Stimulated activated CD8-positive, alpha-beta memory T cell treated with anti-CD3 and anti-CD28 coated beads, Interleukin-12 subunit alpha, Interleukin-12 subunit beta, amount 100 ng/mL, for 4 hours (primary cell): Measurements from ENCODE around the gene ZNF143.
"Not testable (repeated sequence)": the region's sequence is repeated elsewhere in the genome, so short reads cannot be mapped to it uniquely, and the experiment has no call there.

Source experiments
- DNase-seq: peaks from one replicate; pipeline ENCODE4 v3.0.0-alpha.2; 2020; ENCODE audit warnings: low read depth

Gene ZNF143

DNA sequence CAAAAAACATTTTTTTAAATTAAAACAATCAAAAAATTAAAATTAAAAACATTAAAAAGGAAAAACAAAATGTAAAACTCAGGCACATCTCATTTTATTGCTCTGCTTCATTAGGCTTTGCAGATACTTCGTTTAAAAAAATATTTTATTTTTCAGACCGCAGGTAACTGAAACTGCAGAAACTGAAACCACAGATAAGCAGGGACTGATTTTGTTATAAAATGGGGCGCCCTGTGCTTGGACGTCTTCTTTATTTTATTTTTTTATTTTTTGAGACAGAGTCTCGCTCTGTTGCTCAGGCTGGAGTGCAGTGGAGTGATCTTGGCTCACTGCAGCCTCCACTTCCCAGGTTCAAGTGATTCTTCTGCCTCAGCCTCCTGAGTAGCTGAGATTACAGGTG lies 88.4 kb downstream of the ZNF143 start:
- not testable (repeated sequence) for DNase-seq

- no peak for DNase-seq
Measured at GRCh38 chr11:9550191-9550628, 89.4 kb downstream of the ZNF143 start.

DNA sequence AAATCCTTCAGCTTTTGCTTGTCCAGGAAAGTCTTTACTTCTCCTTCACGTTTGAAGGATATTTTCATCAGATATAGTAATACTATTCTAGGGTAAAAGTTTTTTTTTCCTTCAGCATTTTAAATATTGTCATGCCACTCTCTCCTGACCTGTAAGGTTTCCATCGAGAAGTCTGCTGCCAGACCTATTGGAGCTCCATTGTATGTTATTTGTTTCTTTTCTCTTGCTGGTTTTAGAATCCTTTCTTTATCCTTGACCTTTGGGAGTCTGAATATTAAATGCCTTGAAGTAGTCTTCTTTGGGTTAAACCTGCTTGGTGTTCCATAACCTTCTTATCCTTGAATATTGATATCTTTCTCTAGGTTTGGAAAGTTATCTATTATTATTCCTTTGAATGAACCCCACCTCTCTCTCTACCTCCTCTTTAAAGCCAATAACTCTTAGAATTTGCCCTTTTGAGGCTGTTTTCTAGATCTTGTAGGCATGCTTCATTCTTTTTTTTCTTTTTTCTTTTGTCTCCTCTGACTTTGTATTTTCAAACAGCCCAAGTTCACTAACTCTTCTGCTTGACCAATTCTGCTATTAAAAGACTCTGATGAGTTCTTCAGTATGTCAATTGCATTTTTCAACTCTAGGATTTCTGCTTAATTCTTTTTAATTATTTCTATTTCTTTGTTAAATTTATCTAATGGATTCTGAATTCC lies 100.6 kb downstream of the ZNF143 start:
- no peak for DNase-seq

DNA sequence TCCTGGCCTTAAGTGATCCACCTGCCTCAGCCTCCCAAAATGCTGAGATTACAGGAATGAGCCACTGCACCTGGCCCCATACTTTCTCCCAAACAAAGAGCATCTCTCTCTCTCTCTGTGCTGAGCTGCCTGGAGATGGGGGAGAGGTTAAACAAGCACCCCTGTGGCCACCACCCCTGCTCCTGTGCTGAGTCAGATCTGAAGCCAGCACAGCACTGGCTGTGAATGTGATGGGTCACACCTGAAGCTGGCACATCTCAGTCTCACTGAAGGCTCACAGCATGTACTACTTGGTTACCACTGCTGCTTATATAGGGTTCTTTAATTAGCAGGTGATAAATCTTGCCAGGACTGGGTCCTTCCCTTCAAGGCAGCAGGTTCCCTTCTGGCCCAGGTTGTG lies 101.9 kb downstream of the ZNF143 start:
- no peak for DNase-seq

DNA sequence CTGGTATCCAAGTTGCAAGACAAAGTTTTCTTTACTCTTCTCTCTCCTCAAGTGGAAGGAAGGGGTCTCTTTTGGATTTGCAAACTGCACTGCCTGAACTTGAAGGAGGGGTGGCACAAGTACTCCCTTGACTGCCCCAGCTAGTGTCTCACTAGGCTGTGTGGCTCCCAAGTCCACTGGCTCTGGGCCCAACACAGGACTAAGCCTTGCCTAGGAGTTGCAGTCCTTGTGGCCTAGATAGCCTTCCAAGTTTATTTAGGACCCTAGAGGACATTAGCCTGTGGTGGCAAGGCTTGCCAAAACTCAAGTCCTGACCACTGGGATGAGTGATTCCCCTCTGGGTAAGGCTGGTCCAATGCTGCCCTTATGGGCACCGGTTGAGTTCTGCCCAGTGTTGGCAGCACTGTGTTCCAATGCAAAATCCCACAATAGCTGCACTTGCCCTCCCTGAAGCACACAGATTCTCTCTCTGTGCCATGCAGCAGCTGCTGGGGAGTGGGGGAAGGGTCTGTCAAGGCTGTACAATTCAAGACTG lies 102.5 kb downstream of the ZNF143 start:
- no peak for DNase-seq

GRCh38 chr11:9565822-9566560 lies 105.2 kb downstream of the ZNF143 start:
- DNase-seq: no peak

- no peak for DNase-seq
Measured at GRCh38 chr11:9566561-9567063, 105.8 kb downstream of the ZNF143 start.

DNA sequence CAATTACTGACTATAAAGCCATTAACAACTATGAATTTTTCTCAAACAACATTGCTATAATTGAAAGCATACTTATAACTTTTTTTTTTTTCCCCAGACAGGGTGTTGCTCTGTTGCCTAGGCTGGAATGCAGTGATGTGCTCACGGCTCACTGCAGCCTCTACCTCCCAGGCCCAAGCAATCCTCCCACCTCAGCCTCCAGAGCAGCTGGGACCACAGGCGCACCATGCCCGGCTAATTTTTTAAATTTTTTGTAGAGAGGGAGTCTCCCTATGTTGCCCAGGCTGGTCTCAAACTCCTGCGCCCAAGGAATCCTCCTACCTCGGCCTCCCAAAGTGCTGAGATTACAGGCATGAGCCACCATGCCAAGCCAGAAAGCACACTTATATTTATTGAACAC lies 106.6 kb downstream of the ZNF143 start:
- DNase-seq: no peak

DNA sequence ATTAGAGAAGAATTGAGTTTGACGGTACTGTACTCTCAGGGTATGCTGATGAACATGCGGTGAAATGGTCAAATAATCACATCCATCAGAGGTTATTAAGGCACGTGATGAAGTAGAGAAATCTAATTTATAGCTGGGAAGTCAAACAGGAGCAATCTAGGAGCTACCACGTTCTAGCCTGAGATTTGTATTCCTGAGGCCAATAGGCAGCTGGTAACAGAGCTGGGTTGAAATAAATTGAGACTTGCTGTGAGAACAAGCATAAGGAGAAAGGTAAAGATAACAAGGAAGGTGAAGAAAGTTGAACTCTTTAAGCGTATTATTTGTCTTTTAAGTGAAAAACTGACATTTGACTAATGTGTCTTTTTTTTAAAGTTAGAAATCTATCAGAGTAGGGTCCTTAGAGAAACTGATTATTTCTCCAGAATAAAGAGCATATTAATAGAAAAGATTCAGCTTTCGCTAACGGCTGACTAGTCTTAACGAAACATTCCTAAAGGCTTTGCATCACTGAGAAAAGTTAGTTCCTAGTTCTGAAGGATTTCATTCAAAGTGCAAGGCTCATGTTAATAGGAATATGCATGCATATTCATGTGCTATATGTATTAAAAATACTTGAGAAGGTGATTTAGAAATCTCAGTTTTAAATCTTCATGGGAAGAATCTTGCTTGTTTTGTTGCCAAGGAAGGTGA lies 107.5 kb downstream of the ZNF143 start:
- no peak for DNase-seq

- no peak for DNase-seq
Measured at GRCh38 chr11:9568854-9569587, 108.2 kb downstream of the ZNF143 start.

- no peak for DNase-seq
Measured at GRCh38 chr11:9569588-9570164, 108.9 kb downstream of the ZNF143 start.

GRCh38 chr11:9570313-9571025 lies 109.7 kb downstream of the ZNF143 start:
- DNase-seq: no peak

- DNase-seq: no peak
Measured at GRCh38 chr11:9571071-9571762, 110.4 kb downstream of the ZNF143 start.

DNA sequence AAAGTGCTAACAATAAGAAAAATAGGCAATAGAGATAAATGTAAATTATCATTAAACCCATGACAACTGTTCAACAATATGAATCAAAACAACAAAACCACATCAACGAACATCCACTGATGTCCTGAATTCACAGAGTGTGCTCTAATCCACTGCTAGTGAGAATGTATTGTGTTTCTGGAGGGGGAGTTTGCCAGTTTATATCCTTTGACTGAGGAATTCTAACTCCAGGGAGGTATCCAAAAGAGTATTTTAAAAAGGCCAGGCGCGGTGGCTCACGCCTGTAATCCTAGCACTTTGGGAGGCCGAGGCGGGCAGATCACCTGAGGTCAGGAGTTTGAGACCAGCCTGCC lies 110.9 kb downstream of the ZNF143 start:
- DNase-seq: no peak

- DNase-seq: peak; percentile 92
Measured at GRCh38 chr11:9573052-9573774, 112.4 kb downstream of the ZNF143 start, which contains the start of gene WEE1. Gene WEE1 (plus strand): TSS chr11:9573670. CDS start chr11:9573934, 264 bp downstream.

- DNase-seq: no peak
Measured at GRCh38 chr11:9573775-9574621, 113.2 kb downstream of the ZNF143 start.

GRCh38 chr11:9574622-9575259 lies 113.9 kb downstream of the ZNF143 start:
- no peak for DNase-seq
